Esophagus muscularis mucosa (tissue), 4 donors: ENCODE data around the gene MTCL1. TPM values are rescaled to one million over a fixed set of nuclear protein-coding genes. Genes with fewer than 3 reads are reported as not detected.

Experiments used
- DNase-seq: peaks from one replicate; pipeline ENCODE4 v3.0.0-alpha.2; 2017; ENCODE audit errors: extremely low spot score
- H3K27ac ChIP-seq, 4 donors: fragments of 200-600 bp; sonication (generic); replicated peaks in 1 of 4; 1 replicate in 3 of 4; 2 replicates in 1 of 4; pipeline ENCODE4 v1.5.1; 2016 to 2019; ENCODE audit warnings: mild to moderate bottlenecking in 1 of 4
- H3K27me3 ChIP-seq, 4 donors: fragments of 200-600 bp; sonication (generic); one replicate each; pipeline versions ENCODE4 v1.5.1 to v1.6.0; 2016 to 2019
- H3K36me3 ChIP-seq, 4 donors: fragments of 200-600 bp; sonication (generic); one replicate each; pipeline ENCODE4 v1.5.1; 2016 to 2019
- H3K4me1 ChIP-seq, 4 donors: fragments of 200-600 bp; sonication (generic); one replicate each; pipeline ENCODE4 v1.5.1; 2016 to 2019
- H3K4me3 ChIP-seq, 4 donors: fragments of 200-600 bp; sonication (generic); 1 replicate in 2 of 4; 2 replicates in 2 of 4; pipeline ENCODE4 v1.5.1; 2016 to 2019; ENCODE audit warnings: mild to moderate bottlenecking in 4 of 4, moderate library complexity in 1 of 4
- H3K9me3 ChIP-seq, 4 donors: fragments of 200-600 bp; sonication (generic); 1 replicate in 3 of 4; 2 replicates in 1 of 4; pipeline ENCODE4 v1.5.1; 2016 to 2019
- CTCF ChIP-seq, 3 experiments: fragments of 200-600 bp in 2 of 3; fragments of 450-650 bp in 1 of 3; sonication (generic) in 2 of 3; IDR thresholded peaks; one replicate each; pipeline ENCODE4 v1.5.1; 2017 to 2019; ENCODE audit warnings: antibody characterized with exemption in 3 of 3, mild to moderate bottlenecking in 2 of 3, moderate library complexity in 1 of 3
- EP300 ChIP-seq: sonication (generic); formaldehyde crosslinking; IDR thresholded peaks from one replicate; pipeline ENCODE4 v1.6.1; 2017; ENCODE audit warnings: antibody characterized with exemption
- POLR2A ChIP-seq: fragments of 450-650 bp; IDR thresholded peaks from one replicate; pipeline ENCODE4 v1.6.1; 2017; ENCODE audit warnings: antibody characterized with exemption, moderate library complexity, mild to moderate bottlenecking, low read depth
- POLR2AphosphoS5 ChIP-seq, 2 donors: sonication (generic); formaldehyde crosslinking; IDR thresholded peaks; one replicate each; pipeline ENCODE4 v1.6.1; 2017; ENCODE audit warnings: antibody characterized with exemption in 2 of 2
- WGBS: methylation state at CpG from one replicate; pipeline ENCODE4 v1.1.5; 2018; 5-methylcytosine and 5-hydroxymethylcytosine counted together
- intact Hi-C: fragments of 100-400 bp; cut with DNase I; formaldehyde crosslinking; loops from one replicate; pipeline ENCODE4 v1.15.1; 2023
- total RNA-seq, 4 donors: library from RNA; depleted of rRNA; stranded (reverse); fragments of >200 nt; gene quantifications; one replicate each; pipeline versions ENCODE4 v1.1.0 to v1.2.1, GENCODE V29; 2016

Gene MTCL1
- total RNA-seq, 4 donors from 2014 or later, result 32.3 to 48.0 (median 38.6) TPM

DNA sequence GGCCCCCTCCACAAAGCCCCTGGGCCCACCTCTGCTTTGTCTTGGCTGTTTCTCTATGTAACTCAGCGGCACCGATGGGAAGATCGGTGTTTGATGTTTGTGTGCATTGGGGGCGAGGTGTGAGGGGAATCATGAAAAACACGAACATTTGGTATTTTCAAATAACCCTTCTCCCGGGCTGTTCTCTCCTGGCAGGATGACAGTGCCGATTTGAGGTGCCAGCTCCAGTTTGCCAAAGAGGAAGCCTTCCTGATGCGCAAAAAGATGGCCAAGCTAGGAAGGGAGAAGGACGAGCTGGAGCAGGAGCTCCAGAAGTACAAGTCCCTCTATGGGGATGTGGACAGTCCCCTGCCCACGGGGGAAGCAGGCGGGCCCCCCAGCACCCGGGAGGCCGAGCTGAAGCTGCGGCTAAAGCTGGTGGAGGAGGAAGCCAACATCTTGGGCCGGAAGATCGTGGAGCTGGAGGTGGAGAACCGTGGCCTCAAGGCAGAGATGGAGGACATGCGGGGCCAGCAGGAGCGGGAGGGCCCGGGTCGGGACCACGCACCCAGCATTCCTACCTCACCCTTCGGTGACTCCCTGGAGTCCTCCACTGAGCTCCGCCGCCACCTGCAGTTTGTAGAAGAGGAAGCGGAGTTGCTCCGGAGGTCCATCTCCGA, 78.1 kb downstream of the MTCL1 start:
- 95% methylated on average over 27 of the region's 28 CpGs for WGBS
- DNase-seq, result no peak
- TF ChIP-seq POLR2AphosphoS5 (IDR thresholded peaks at IDR 0.05) (no peak), POLR2A (no peak), CTCF (IDR thresholded peaks at IDR 0.05) (no peak)
- Histone ChIP-seq H3K4me1 (peaks cover 0 to 26% (median 12%) of the 10 kb centered on the region in 4 donors), H3K27me3 (no peaks in the 10 kb centered on the region), H3K4me3 (no peak overlapping the region), H3K27ac (no peak overlapping the region), H3K9me3 (no peaks in the 10 kb centered on the region), H3K36me3 (peaks cover 5 to 57% (median 28%) of the 10 kb centered on the region in 4 donors)
- intact Hi-C loops, result no loop called here

GRCh38 chr18:8783994-8784530, 78.7 kb downstream of the MTCL1 start:
- 97% methylated on average over 33 of the region's 35 CpGs for WGBS
- no peak overlapping the region for H3K27ac ChIP-seq
- no peaks in the 10 kb centered on the region for H3K9me3 ChIP-seq
- no peaks in the 10 kb centered on the region for H3K27me3 ChIP-seq
- H3K4me3 ChIP-seq, result no peak overlapping the region
- no peak for DNase-seq
- peaks cover 5 to 57% (median 28%) of the 10 kb centered on the region in 4 donors for H3K36me3 ChIP-seq
- H3K4me1 ChIP-seq, result peaks cover 0 to 26% (median 7%) of the 10 kb centered on the region in 4 donors
- intact Hi-C loops, result no loop called here
- TF ChIP-seq POLR2A (no peak), POLR2AphosphoS5 (IDR thresholded peaks at IDR 0.05) (no peak), CTCF (IDR thresholded peaks at IDR 0.05) (no peak), EP300 (no peak)

- H3K27me3 ChIP-seq, result no peaks in the 10 kb centered on the region
- H3K4me3 ChIP-seq, result no peak overlapping the region
- TF ChIP-seq POLR2A, result no peak
- no peak for TF ChIP-seq POLR2AphosphoS5 (IDR thresholded peaks at IDR 0.05)
- TF ChIP-seq EP300, result no peak
- TF ChIP-seq CTCF (IDR thresholded peaks at IDR 0.05), result no peak
- intact Hi-C loops, result no loop called here
- peaks cover 0 to 21% (median 1%) of the 10 kb centered on the region in 4 donors for H3K4me1 ChIP-seq
- H3K9me3 ChIP-seq, result no peaks in the 10 kb centered on the region
- no peak overlapping the region for H3K27ac ChIP-seq
- DNase-seq, result no peak
- H3K36me3 ChIP-seq, result peaks cover 5 to 57% (median 28%) of the 10 kb centered on the region in 4 donors
- whole genome bisulfite sequencing, result 97% methylated on average over 24 of the region's 24 CpGs
Measured at GRCh38 chr18:8785261-8785660, 79.9 kb downstream of the MTCL1 start.

DNA sequence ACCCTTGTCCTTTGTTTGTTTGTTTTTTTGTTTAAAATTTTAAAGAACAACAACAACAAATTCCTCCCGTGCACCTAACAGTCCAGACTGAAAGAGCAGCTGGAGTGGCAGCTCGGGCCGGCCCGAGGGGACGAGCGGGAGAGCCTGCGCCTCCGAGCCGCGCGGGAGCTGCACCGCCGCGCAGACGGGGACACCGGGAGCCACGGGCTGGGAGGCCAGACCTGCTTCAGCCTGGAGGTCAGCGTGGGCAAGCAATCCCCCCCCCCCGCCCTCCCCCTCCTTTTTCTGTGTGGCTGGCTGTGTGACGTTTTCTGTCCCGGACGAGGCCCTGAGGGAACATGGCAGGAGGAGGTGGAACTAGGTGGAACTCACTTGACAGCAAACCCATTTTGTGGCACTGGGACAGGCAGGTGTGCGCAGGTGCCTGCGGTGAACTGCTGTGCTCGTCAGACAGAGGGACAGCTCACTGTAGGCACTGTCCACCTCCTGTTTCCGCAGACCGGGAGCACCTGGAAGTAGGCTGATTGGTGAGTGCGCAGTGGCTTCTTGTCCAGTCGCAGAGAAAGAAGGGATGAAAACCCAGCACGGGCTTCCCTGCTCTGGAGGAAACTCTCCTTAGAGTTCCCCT, 80.6 kb downstream of the MTCL1 start:
- no peak for DNase-seq
- WGBS, result 95% methylated on average over 22 of the region's 30 CpGs
- Histone ChIP-seq H3K4me3 (no peak overlapping the region), H3K27me3 (no peaks in the 10 kb centered on the region), H3K9me3 (no peaks in the 10 kb centered on the region), H3K4me1 (peaks cover 0 to 17% (median 0%) of the 10 kb centered on the region in 4 donors), H3K27ac (no peak overlapping the region), H3K36me3 (peaks cover 5 to 57% (median 28%) of the 10 kb centered on the region in 4 donors)
- intact Hi-C loops, result no loop called here
- TF ChIP-seq POLR2A (no peak), POLR2AphosphoS5 (IDR thresholded peaks at IDR 0.05) (no peak), CTCF (IDR thresholded peaks at IDR 0.05) (no peak), EP300 (no peak)
